ENCODE data around the gene PRKCQ.
A peak's percentile ranks its signal among the peaks of the same experiment; 100 is the strongest.
"Not testable (repeated sequence)": the region's sequence is repeated elsewhere in the genome, so short reads cannot be mapped to it uniquely, and the experiment has no call there.

PRKCQ gene

GRCh38 chr10:6486309-6486708 is 93.8 kb downstream of the PRKCQ start:
- DNase-seq = no peak

GRCh38 chr10:6482737-6483357 is 97.2 kb downstream of the PRKCQ start:
- no peak for DNase-seq

GRCh38 chr10:6478722-6479121 is 101.4 kb downstream of the PRKCQ start:
- DNase-seq = no peak

- no peak for DNase-seq
These were observed 103.1 kb downstream of the PRKCQ start for GRCh38 chr10:6476989-6477388.

GRCh38 chr10:6474871-6475270 is 105.2 kb downstream of the PRKCQ start:
- DNase-seq = no peak

GRCh38 chr10:6473901-6474370 is 106.1 kb downstream of the PRKCQ start:
- DNase-seq = peak; percentile 46

GRCh38 chr10:6473430-6473829 is 106.6 kb downstream of the PRKCQ start:
- peak; percentile 59 for DNase-seq

- not testable (repeated sequence) for DNase-seq
These were observed 107.4 kb downstream of the PRKCQ start for GRCh38 chr10:6472710-6473005.

GRCh38 chr10:6470894-6471618 is 109.0 kb downstream of the PRKCQ start:
- DNase-seq = no peak

- DNase-seq = no peak
These were observed 110.4 kb downstream of the PRKCQ start for GRCh38 chr10:6469661-6470060.

GRCh38 chr10:6465854-6466601 is 114.0 kb downstream of the PRKCQ start:
- DNase-seq = peak; percentile 36

GRCh38 chr10:6465437-6465836 is 114.6 kb downstream of the PRKCQ start:
- DNase-seq = no peak

- peak; percentile 18 for DNase-seq
These were observed 115.1 kb downstream of the PRKCQ start for GRCh38 chr10:6464862-6465430.

- DNase-seq = no peak
These were observed 116.7 kb downstream of the PRKCQ start for GRCh38 chr10:6463366-6463765.

GRCh38 chr10:6461961-6462360 is 118.1 kb downstream of the PRKCQ start:
- DNase-seq = no peak

GRCh38 chr10:6460861-6461409 is 119.1 kb downstream of the PRKCQ start:
- no peak for DNase-seq

- no peak for DNase-seq
These were observed 121.3 kb downstream of the PRKCQ start for GRCh38 chr10:6458814-6459213.

- no peak for DNase-seq
These were observed 122.7 kb downstream of the PRKCQ start for GRCh38 chr10:6457376-6457775.

- DNase-seq = no peak
These were observed 124.0 kb downstream of the PRKCQ start for GRCh38 chr10:6456067-6456466.

- no peak for DNase-seq
These were observed 124.5 kb downstream of the PRKCQ start for GRCh38 chr10:6455592-6455991.

- DNase-seq = no peak
These were observed 133.4 kb downstream of the PRKCQ start for GRCh38 chr10:6446711-6447110.

- peak; percentile 71 for DNase-seq
These were observed 134.3 kb downstream of the PRKCQ start for GRCh38 chr10:6445671-6446316.

GRCh38 chr10:6439875-6440274 is 140.2 kb downstream of the PRKCQ start:
- not testable (repeated sequence) for DNase-seq
